Lower leg skin (tissue), 4 donors: ENCODE data around the gene DLGAP4. TPM values are rescaled to one million over a fixed set of nuclear protein-coding genes. Genes with fewer than 3 reads are reported as not detected.
A peak's percentile ranks its signal among the peaks of the same experiment; 100 is the strongest.

Source experiments
- DNase-seq, 2 donors: peaks; one replicate each; pipeline ENCODE4 v3.0.0-alpha.2; 2019; ENCODE audit warnings: low spot score in 2 of 2
- H3K4me3 ChIP-seq: fragments of 200-600 bp; sonication (generic); 2 replicates; pipeline ENCODE4 v1.5.1; 2017; ENCODE audit warnings: mild to moderate bottlenecking, low read depth; ENCODE audit not compliant: poor library complexity, severe bottlenecking
- POLR2A ChIP-seq, 2 donors: fragments of 450-650 bp; IDR thresholded peaks; one replicate each; pipeline ENCODE4 v1.6.1; 2016 to 2017; ENCODE audit warnings: antibody characterized with exemption in 2 of 2, mild to moderate bottlenecking in 1 of 2, moderate library complexity in 1 of 2
- WGBS, 2 donors: methylation state at CpG; one replicate each; pipeline ENCODE4 v1.1.5; 2018; 5-methylcytosine and 5-hydroxymethylcytosine counted together
- intact Hi-C: fragments of 100-400 bp; cut with DNase I; formaldehyde crosslinking; loops from one replicate; pipeline ENCODE4 v1.15.0; 2023; ENCODE audit warnings: low total_unique reads
- total RNA-seq, 4 donors: library from RNA; depleted of rRNA; stranded (reverse); fragments of >200 nt; gene quantifications; one replicate each; pipeline ENCODE4 v1.1.0, GENCODE V29; 2016
- TF ChIP-seq, protein P1 (sequence below), 3 donors: fragments of 450-650 bp; IDR thresholded peaks; one replicate each; pipeline ENCODE4 v1.5.1; 2016; ENCODE audit warnings: antibody characterized with exemption in 3 of 3, mild to moderate bottlenecking in 3 of 3, moderate library complexity in 2 of 3

The DLGAP4 gene
- total RNA-seq, 4 donors from 2014 or later = 75.9 to 162 (median 87.7) TPM

DNA sequence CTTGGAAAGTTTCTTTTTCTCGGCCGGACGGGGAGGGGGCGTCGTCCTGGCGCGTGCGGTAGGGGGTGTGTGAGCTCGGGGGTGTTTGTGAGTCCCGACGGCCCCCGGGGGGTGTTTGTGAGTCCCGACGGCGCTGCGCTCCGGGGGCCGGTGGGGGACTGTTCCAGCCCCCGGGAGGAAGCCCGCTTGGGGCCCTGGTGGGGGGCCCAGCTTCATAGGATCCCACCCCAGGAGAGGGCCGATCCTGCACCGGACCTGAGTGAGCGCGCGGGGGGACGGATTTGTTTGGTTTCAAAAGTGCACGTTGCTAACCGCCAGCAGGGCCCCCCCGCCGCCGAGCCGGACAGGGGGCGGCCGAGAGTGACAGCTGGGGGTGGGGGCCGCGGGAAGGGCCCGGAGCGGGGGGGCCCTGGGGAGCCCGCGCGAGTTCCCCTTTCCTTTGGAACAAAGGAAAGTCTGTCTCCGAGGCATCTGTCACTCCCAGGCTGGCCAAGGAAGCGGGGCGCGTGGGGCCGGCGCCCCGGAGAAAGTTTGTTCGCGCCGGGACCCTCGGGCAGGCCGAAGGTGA is 267.7 kb downstream of the DLGAP4 start:
- TF ChIP-seq POLR2A (IDR thresholded peaks at IDR 0.05) = no peak
- TF ChIP-seq, protein P1, sequence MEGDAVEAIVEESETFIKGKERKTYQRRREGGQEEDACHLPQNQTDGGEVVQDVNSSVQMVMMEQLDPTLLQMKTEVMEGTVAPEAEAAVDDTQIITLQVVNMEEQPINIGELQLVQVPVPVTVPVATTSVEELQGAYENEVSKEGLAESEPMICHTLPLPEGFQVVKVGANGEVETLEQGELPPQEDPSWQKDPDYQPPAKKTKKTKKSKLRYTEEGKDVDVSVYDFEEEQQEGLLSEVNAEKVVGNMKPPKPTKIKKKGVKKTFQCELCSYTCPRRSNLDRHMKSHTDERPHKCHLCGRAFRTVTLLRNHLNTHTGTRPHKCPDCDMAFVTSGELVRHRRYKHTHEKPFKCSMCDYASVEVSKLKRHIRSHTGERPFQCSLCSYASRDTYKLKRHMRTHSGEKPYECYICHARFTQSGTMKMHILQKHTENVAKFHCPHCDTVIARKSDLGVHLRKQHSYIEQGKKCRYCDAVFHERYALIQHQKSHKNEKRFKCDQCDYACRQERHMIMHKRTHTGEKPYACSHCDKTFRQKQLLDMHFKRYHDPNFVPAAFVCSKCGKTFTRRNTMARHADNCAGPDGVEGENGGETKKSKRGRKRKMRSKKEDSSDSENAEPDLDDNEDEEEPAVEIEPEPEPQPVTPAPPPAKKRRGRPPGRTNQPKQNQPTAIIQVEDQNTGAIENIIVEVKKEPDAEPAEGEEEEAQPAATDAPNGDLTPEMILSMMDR (IDR thresholded peaks at IDR 0.05) = no peak
- intact Hi-C loops = no loop called here
- peak in 1 of 2 donors; percentile 90 for DNase-seq
- H3K4me3 ChIP-seq = peak overlapping the region; percentile 68
- WGBS, 2 donors = 1 to 4% methylated on average over 18 to 20 of the region's 53 CpGs

- whole genome bisulfite sequencing, 2 donors = 0% methylated on average over 42 to 53 of the region's 69 CpGs
- peak overlapping the region; percentile 68 for H3K4me3 ChIP-seq
- peak in 1 of 2 donors; percentile 94 for DNase-seq
- no peak for TF ChIP-seq POLR2A (IDR thresholded peaks at IDR 0.05)
- TF ChIP-seq, protein P1 (IDR thresholded peaks at IDR 0.05) = peak in 1 of 3 donors; percentile 16
- intact Hi-C loops = no loop called here
These were observed 268.4 kb downstream of the DLGAP4 start for GRCh38 chr20:36574366-36575135.

- WGBS, 2 donors = 68 to 76% methylated on average over 1 of the region's 1 CpG
- no peak for TF ChIP-seq POLR2A (IDR thresholded peaks at IDR 0.05)
- TF ChIP-seq, protein P1 (IDR thresholded peaks at IDR 0.05) = no peak
- no peak for DNase-seq
- intact Hi-C loops = no loop called here
- no peak overlapping the region for H3K4me3 ChIP-seq
These were observed 269.9 kb downstream of the DLGAP4 start for GRCh38 chr20:36576081-36576445.

Other genes starting within 250 kb of the DLGAP4 start
- 10 to 100 TPM in 3 of 4 donors, 1 to 10 TPM in 1; 9.0 to 33.5 (median 20.4) TPM for gene EPB41L1, start 151.6 kb upstream of the DLGAP4 start, total RNA-seq
- 10 to 100 TPM; 37.1 to 54.5 (median 38.7) TPM for gene AAR2, start 69.9 kb upstream of the DLGAP4 start, total RNA-seq
- 10 to 100 TPM; 14.9 to 69.9 (median 36.3) TPM for gene MYL9, start 235.2 kb downstream of the DLGAP4 start, total RNA-seq